Mammary epithelial cell (primary cell): ENCODE measurements around the gene LCOR.

Experiments
- EZH2 ChIP-seq: IDR thresholded peaks from 2 replicates; pipeline ENCODE4 v1.6.1; 2012; ENCODE audit warnings: low read length, inconsistent platforms, borderline replicate concordance
- TF ChIP-seq, protein P1 (sequence below), 2 donors: IDR thresholded peaks in 1 of 2; conservative IDR thresholded peaks in 1 of 2; 2 replicates each; pipeline ENCODE4 v1.5.1; 2011 to 2012; ENCODE audit warnings: inconsistent platforms in 2 of 2, low read length in 2 of 2, mild to moderate bottlenecking in 2 of 2, control low read depth in 1 of 2, low read depth in 1 of 2; ENCODE audit not compliant: insufficient read depth in 1 of 2; ENCODE audit errors: extremely low read depth in 1 of 2

DNA sequence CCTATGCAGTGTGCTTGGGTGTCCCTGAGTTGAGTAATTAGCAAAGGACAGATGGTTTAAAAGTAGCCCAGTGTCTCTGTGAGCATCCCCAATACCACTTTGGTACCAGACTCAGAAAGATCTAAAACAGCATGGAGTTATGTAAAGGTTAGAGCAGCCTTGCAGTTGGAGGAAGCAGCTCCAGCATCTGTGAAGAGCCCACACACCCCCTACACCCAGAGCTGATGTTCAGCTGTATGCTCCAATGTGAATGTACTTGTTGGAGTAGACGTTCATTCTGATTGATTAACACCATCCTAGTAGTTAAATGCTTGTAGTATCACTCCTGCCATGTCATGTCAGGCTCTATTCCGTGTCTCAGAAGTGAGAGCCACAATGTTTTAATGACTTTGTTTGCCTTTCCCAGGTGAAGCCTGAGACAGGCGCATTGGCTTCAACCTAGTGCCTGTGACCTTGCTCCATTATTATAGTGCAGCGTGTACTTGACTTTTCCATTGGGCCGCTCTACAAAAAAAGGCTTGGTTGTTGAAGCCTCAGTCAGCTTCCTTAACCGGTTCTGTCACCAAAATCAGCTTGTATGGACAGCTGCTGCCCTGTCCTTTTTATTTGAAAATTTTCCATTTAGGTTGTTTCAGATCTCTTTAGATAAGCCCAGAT is 154.2 kb downstream of the LCOR start:
- TF ChIP-seq, protein P1, sequence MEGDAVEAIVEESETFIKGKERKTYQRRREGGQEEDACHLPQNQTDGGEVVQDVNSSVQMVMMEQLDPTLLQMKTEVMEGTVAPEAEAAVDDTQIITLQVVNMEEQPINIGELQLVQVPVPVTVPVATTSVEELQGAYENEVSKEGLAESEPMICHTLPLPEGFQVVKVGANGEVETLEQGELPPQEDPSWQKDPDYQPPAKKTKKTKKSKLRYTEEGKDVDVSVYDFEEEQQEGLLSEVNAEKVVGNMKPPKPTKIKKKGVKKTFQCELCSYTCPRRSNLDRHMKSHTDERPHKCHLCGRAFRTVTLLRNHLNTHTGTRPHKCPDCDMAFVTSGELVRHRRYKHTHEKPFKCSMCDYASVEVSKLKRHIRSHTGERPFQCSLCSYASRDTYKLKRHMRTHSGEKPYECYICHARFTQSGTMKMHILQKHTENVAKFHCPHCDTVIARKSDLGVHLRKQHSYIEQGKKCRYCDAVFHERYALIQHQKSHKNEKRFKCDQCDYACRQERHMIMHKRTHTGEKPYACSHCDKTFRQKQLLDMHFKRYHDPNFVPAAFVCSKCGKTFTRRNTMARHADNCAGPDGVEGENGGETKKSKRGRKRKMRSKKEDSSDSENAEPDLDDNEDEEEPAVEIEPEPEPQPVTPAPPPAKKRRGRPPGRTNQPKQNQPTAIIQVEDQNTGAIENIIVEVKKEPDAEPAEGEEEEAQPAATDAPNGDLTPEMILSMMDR (conservative IDR thresholded peaks at IDR 0.05 in 1 of 2, IDR thresholded peaks at IDR 0.05 in 1 of 2; ENCODE audit: extremely low read depth in 1 of 2, insufficient read depth in 1 of 2, low read depth in 1 of 2, low read length in 2 of 2), result no peak
- TF ChIP-seq EZH2, result no peak
